Measurements from ENCODE around the gene DACT2.

DNA sequence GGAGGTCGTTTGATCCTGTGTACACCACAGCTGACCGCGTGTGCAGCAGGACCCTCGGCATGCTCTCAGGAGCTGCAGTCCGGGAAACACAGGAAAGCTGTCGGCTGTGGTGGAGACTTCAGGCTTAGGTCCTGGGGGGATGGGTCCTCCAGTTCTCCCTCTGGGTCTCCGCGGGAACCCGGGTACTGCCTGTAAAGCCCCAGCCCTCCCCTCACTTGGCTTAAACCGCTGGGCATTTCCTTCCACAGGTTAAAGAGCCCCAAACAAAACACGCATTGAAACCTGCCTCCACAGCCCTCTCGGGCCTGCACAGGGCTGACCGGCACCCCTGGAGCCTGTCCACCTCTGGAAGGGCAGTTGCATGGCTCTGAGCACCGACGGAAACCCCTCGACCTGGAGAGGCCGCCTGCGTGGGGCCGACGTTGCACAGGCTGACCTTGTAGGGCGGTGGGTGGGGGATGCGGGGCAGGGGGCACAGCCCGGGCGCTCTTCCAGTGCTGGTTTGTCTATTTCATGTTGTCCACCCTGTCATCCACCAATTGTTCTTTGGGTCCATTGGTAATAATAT lies 59.1 kb downstream of the DACT2 start:
- TF ChIP-seq, protein P1, sequence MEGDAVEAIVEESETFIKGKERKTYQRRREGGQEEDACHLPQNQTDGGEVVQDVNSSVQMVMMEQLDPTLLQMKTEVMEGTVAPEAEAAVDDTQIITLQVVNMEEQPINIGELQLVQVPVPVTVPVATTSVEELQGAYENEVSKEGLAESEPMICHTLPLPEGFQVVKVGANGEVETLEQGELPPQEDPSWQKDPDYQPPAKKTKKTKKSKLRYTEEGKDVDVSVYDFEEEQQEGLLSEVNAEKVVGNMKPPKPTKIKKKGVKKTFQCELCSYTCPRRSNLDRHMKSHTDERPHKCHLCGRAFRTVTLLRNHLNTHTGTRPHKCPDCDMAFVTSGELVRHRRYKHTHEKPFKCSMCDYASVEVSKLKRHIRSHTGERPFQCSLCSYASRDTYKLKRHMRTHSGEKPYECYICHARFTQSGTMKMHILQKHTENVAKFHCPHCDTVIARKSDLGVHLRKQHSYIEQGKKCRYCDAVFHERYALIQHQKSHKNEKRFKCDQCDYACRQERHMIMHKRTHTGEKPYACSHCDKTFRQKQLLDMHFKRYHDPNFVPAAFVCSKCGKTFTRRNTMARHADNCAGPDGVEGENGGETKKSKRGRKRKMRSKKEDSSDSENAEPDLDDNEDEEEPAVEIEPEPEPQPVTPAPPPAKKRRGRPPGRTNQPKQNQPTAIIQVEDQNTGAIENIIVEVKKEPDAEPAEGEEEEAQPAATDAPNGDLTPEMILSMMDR (IDR thresholded peaks at IDR 0.05): no peak
- TF ChIP-seq POLR2A (IDR thresholded peaks at IDR 0.05): no peak

Data from body of pancreas (tissue), 4 donors.